Peyer's patch (tissue), 4 donors: Measurements from ENCODE around the gene TLR9.

Source experiments
- CTCF ChIP-seq, 6 experiments: fragments of 450-650 bp in 4 of 6; fragments of 200-600 bp in 2 of 6; sonication (generic) in 1 of 6; IDR thresholded peaks; one replicate each; pipeline ENCODE4 v1.5.1; 2017 to 2019; ENCODE audit warnings: antibody characterized with exemption in 6 of 6, mild to moderate bottlenecking in 3 of 6, moderate library complexity in 1 of 6
- POLR2A ChIP-seq, 2 donors: fragments of 450-650 bp; IDR thresholded peaks; one replicate each; pipeline ENCODE4 v1.5.1; 2017; ENCODE audit warnings: antibody characterized with exemption in 2 of 2, mild to moderate bottlenecking in 2 of 2, moderate library complexity in 2 of 2

- no peak for TF ChIP-seq POLR2A (IDR thresholded peaks at IDR 0.05)
- no peak for TF ChIP-seq CTCF (IDR thresholded peaks at IDR 0.05)
Observed at GRCh38 chr3:52265387-52265786, 39.9 kb upstream of the TLR9 start.
